HTR-8/SVneo (cell line): ENCODE results near the gene ABHD1.

Source experiments
- DNase-seq: peaks from one replicate; pipeline ENCODE4 v3.0.0; 2011; ENCODE audit warnings: low spot score, mixed read lengths; ENCODE audit not compliant: insufficient read length
- FAIRE-seq: peaks from 2 replicates; lab custom pipeline; 2011; peaks lifted over from hg19 to GRCh38; lab: Jason Lieb, UNC

The ABHD1 gene

GRCh38 chr2:27086724-27087593, 36.7 kb upstream of the ABHD1 start, which contains the start of gene KHK:
KHK (plus strand) TSS chr2:27086772; CDS start chr2:27087260, 488 bp downstream.
- peak; percentile 48 for FAIRE-seq
- peak; percentile 77 for DNase-seq

DNA sequence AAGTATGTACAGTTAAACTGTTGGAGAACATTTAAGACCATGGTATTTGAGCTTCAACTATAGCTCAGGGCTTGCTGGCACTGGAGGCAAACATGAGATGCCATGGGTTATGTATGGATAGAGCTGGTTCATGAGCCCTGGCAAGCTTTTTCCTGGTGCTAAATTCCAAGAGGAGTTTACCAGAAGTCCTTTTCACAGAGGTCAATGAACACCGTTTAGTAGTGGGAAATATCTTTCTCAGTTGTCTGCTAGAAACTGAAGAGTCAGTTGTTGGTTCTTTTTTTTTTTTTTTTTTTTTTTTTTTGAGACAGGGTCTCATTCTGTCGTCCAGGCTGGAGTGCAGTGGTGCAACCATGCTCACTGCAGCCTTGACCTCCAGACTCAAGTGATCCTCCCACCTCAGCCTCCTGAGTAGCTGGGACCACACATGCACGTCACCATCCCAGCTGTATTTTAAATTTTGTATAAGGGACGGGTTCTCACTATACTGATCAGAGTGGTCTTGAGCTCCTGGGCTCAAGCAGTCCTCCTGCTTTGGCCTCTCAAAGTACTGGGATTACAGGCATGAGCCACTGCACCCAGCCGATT, 35.7 kb upstream of the ABHD1 start:
- FAIRE-seq (no peak), DNase-seq (no peak)

DNA sequence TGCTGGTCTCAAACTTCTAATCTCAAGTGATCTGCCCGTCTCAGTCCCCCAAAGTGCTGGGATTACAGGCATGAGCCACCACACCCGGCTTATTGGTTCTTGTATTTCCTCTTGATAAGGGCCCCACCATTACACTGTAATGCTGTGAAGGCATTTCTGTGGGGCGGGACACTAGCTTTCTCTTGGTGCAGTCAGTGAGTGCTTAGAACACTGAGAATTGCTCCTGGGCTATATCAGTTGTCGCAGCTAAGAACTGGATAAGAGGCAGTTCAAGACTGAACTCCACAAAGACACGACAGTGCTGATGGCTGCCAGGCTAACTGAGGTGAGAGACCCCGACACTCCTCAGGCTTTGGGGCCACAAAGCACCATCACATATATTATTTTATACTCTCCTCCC, 35.0 kb upstream of the ABHD1 start:
- FAIRE-seq (no peak), DNase-seq (no peak)

DNA sequence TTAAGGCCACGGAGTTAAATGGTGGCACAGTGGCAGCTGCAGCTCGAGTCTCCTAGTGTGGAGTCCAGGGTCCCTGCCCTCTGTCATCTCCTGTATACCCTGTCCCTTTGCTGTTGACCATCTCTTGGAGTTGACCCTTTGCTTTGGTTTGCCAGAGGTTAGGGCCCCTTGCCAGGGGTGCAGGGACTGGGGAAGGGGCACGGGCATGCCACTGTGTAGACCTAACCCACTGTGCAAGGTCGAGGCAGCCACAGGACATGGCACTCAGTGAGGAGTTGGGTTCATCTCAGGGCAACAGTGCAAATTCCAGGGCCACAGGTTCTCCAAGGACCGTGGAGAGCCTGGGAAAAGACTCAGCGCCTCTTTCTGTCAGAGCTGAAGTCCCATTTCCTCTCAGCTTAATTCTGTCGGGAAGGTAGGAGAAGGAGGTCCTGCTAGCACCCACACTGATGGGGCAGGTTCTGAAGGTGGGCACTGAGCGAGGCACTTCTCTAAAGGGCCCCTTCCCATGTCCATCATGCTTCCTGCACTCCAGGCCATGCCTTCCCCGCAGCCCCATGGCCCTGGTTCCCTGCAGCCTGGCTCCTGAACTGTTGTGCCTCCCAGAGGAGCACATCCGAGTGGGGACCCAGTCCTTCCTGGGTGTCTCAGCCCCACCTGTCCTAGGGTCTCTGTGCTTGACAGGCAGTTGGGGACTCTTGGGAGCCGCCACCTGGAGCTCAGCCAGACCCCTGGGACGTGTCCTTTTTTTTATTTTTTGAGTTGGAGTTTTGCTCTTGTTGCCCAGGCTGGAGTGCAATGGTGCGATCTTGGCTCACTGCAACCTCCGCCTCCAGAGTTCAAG, 34.3 kb upstream of the ABHD1 start:
- no peak for DNase-seq
- FAIRE-seq = no peak

GRCh38 chr2:27091746-27092695, 31.6 kb upstream of the ABHD1 start:
- no peak for DNase-seq
- no peak for FAIRE-seq

DNA sequence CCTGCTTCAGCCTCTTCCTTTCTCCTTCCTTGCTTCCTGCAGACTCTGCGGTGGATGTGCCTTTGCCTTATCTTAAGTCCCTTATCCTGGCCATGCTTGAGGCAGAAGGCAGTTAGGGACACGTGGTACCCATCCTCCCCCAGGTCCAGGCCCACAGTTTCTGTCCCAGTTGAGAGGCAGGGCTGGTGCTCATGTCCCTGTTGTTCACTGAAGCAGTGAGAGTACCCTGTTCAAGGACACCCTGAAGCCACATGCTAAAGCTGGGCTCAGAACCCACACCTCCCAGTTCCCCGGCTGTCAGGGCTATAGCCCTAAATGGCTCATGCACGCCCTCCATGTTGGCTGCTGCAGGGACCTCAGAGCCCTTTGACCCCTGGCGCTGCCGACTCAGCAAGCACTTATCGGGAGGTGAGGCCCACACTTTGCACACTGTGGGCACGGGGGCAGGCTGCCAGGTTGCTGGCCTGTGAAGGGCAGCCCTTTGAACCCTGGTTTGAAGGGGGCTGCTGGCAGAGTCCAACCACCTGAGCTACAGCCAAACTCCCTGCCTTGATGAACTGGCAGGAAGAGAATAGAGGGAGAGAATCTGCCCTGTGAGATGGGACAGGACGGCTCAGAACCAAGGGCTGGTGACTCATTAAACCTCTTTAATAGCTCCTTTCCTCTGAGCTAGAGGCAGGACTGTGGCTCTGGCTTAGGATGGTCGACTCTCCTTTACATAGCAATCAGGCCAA, 30.8 kb upstream of the ABHD1 start:
- no peak for DNase-seq
- FAIRE-seq = no peak

DNA sequence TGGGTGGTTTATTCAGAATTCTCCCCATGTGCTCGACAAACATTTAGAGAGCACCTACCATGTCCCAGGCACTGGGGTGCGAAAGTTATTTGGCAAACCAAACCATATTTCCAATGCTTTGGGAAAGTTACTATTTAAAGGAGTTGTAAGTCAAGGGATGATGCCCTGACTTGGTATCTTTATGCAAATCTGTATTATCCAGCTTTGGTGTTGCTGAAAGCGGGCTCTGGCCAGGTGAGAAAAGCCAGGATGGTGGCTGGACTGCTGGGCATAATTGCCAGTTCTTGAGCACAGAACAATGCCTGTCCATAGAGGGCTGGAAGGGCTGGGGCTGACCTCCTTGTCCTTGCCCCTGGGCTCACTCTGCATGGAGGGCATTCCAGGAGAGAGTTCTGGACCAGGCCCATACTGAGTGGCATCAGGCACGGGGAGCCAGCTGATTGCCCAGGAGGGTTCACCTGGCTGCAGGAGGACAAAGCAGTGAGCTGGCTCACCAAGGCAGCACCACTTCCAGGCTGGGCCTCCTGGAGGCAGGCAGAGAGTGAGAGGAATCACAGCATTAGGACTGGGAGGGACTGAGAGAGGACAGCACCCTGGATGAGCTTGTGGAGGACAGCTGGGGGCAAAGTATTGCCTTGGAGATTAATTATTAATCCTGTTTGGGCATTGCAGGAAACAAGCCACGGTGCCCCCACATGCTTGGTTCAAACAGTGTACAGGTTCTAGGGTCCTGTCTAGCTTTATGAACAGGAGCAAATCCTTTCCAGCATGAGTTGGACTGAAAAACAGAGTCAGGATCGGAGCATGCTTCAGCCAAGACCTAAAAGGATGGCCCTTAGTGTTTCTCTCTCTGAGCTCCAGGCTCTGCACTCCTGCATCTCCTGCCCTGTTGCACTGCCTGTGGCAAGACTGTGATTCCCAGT, 29.9 kb upstream of the ABHD1 start:
- DNase-seq = no peak
- FAIRE-seq = no peak

DNA sequence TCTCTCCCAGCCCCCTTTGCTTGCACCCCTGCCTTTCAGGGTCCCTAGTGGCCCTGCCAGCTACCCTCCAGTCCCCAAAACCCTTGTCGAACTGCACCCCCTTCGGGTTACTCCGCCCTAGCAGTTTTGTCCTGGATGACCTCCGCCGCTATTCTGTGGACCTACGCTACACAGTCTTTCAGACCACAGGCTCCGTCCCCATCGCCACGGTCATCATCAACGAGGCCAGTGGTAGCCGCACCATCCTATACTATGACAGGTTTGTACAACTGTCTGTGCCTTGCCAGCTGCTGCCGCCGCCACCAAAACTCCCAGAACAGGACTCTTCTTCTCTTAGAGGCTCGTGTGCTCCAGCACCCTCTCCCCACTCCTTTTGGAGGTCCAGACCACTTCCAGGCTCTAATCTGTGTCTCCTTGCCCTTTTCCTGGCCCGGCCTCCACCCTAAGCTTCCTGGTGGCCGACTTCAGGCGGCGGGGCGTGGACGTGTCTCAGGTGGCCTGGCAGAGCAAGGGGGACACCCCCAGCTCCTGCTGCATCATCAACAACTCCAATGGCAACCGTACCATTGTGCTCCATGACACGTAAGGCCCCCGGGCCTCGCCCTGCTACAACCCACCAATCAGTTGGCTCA, 29.1 kb upstream of the ABHD1 start:
- FAIRE-seq = no peak
- no peak for DNase-seq

DNA sequence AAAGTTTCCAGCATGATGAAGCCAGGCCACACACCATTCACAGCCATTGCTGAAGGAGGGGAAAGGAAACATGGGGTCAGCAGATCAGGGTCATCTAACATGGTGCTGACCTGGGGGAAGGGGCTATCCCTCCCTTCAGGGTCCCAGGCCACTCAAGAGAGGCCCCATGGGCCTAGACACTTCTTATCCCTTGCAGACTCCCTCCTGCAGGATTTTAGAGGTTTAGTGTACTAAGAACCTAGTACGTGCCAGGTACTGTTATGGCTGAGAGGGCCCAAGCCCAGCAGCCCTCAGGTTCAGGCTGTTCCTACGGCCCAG, 28.2 kb upstream of the ABHD1 start:
- FAIRE-seq (no peak), DNase-seq (no peak)

- DNase-seq (peak; percentile 64), FAIRE-seq (no peak)
These were observed 27.6 kb upstream of the ABHD1 start for GRCh38 chr2:27095745-27096651.

- DNase-seq (no peak), FAIRE-seq (no peak)
These were observed 26.8 kb upstream of the ABHD1 start for GRCh38 chr2:27096748-27097297.

DNA sequence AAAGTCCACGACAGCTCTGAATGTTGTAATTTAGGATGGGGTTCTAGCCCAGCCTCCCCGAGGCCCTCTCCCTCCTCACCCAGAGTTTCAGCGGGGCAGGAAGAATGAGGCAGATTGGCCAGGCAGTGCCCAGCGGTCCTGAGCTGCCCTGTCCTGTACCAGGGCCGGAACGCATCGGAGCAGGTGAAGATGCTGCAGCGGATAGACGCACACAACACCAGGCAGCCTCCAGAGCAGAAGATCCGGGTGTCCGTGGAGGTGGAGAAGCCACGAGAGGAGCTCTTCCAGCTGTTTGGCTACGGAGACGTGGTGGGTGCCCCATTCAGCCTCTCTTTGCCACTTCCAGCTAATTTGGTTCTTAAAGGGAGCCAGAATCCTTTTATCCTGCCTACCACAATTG, 26.3 kb upstream of the ABHD1 start:
- DNase-seq = no peak
- FAIRE-seq = no peak

DNA sequence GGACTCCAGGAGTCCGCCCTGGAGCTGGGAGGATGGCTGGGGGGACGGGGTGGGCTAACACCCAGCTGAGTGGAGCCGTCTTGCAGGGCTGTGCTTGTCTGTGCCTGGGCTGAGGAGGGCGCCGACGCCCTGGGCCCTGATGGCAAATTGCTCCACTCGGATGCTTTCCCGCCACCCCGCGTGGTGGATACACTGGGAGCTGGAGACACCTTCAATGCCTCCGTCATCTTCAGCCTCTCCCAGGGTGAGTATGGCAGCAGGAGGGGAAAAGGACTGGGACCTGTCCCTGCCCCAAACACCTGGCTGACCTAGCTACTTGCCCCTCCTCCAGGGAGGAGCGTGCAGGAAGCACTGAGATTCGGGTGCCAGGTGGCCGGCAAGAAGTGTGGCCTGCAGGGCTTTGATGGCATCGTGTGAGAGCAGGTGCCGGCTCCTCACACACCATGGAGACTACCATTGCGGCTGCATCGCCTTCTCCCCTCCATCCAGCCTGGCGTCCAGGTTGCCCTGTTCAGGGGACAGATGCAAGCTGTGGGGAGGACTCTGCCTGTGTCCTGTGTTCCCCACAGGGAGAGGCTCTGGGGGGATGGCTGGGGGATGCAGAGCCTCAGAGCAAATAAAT, 24.2 kb upstream of the ABHD1 start:
- no peak for DNase-seq
- no peak for FAIRE-seq

- DNase-seq = no peak
- no peak for FAIRE-seq
These were observed 23.6 kb upstream of the ABHD1 start for GRCh38 chr2:27100036-27100435.

DNA sequence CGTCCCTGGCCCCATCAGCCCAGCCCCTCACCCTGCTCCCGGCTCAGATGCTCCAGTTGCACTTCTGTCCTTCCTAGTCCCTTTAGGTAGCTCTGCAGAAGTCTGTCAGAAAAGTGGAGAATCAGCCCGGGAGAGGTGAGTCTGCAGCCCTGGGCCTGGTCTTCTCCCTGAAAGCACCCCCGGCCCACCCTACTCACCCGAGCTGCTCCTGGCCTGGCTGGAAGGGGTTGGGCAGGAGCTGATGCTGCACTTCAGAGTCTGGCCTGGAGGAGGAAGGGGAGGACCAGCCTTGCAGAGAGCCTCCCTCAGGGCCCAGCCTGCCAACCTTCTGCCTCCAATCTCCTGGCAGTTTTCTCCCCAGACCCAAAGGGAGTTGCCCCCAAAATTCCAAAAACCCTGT, 21.3 kb upstream of the ABHD1 start:
- DNase-seq = no peak
- no peak for FAIRE-seq

DNA sequence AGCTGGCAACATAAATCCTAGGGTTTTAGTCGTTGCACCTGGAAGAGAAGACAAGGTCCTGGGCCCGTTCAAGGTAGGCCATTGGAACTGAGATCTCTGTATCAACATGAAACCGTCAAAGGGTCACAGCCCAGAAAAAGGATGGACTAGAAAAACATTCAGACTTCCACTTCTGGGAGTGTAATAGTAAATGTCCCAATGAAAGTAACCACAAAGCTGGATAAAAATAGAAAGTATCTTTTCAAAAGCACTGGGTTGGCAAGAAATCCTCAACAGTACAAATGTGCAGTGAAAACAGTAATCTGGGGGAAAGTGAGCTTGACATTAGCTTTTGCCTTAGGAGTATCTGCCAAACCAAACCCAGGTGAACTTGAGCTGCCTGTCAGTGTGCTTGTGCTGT, 17.6 kb upstream of the ABHD1 start:
- FAIRE-seq = no peak
- DNase-seq = no peak
